ENCODE data around the gene DNAI1.

DNA sequence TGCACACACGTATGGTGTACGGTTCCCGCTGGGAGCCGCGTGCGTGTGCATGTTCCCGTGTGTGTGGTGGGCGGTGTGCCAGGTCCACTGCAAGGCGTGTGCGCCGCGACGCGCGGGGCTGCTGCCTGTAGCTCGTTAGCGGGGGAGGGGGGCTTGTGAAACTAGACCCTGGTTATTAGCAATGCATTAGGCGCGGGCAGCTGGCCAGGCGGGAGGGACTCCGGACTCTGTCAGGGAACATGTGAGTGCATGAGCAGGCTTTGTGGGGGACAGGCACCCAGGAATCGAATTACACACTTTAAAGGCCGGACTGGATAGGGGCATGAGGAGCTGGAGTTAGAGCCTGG is 96.4 kb downstream of the DNAI1 start:
- TF ChIP-seq, protein P1, sequence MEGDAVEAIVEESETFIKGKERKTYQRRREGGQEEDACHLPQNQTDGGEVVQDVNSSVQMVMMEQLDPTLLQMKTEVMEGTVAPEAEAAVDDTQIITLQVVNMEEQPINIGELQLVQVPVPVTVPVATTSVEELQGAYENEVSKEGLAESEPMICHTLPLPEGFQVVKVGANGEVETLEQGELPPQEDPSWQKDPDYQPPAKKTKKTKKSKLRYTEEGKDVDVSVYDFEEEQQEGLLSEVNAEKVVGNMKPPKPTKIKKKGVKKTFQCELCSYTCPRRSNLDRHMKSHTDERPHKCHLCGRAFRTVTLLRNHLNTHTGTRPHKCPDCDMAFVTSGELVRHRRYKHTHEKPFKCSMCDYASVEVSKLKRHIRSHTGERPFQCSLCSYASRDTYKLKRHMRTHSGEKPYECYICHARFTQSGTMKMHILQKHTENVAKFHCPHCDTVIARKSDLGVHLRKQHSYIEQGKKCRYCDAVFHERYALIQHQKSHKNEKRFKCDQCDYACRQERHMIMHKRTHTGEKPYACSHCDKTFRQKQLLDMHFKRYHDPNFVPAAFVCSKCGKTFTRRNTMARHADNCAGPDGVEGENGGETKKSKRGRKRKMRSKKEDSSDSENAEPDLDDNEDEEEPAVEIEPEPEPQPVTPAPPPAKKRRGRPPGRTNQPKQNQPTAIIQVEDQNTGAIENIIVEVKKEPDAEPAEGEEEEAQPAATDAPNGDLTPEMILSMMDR (IDR thresholded peaks at IDR 0.05): no peak
- no peak for TF ChIP-seq POLR2A (IDR thresholded peaks at IDR 0.05)
